GM18868 (cell line): ENCODE results near the gene SHKBP1.

Experiments used
- ATAC-seq: cut with Tn5 transposase; IDR thresholded peaks from one replicate; pipeline ENCODE4 v1.9.1; 2021; ENCODE audit warnings: mild to moderate bottlenecking, moderate library complexity; ENCODE audit not compliant: unreplicated experiment

The SHKBP1 gene

GRCh38 chr19:40632311-40633036 is 55.8 kb downstream of the SHKBP1 start:
- ATAC-seq, result no peak

- ATAC-seq, result no peak
Observed at GRCh38 chr19:40633207-40633606, 56.5 kb downstream of the SHKBP1 start.

- ATAC-seq, result no peak
Observed at GRCh38 chr19:40638327-40638726, 61.7 kb downstream of the SHKBP1 start.

- ATAC-seq, result no peak
Observed at GRCh38 chr19:40639638-40639982, 62.9 kb downstream of the SHKBP1 start.

- ATAC-seq, result no peak
Observed at GRCh38 chr19:40640744-40641143, 64.1 kb downstream of the SHKBP1 start.
